Neural progenitor cell (in vitro differentiated cells): Measurements from ENCODE around the gene CERS1.

Experiments
- EZH2 ChIP-seq: fragments of 200-600 bp; sonication (generic); IDR thresholded peaks from 2 replicates; pipeline ENCODE4 v1.6.1; 2017; ENCODE audit warnings: antibody characterized with exemption, mild to moderate bottlenecking, moderate library complexity
- EZH2phosphoT487 ChIP-seq: fragments of 200-600 bp; sonication (generic); IDR thresholded peaks from 2 replicates; pipeline ENCODE4 v1.6.1; 2017; ENCODE audit warnings: antibody characterized with exemption
- TF ChIP-seq, protein P1 (sequence below): fragments of 200-600 bp; sonication (generic); IDR thresholded peaks from 2 replicates; pipeline ENCODE4 v1.5.1; 2017; ENCODE audit warnings: antibody characterized with exemption, mild to moderate bottlenecking

DNA sequence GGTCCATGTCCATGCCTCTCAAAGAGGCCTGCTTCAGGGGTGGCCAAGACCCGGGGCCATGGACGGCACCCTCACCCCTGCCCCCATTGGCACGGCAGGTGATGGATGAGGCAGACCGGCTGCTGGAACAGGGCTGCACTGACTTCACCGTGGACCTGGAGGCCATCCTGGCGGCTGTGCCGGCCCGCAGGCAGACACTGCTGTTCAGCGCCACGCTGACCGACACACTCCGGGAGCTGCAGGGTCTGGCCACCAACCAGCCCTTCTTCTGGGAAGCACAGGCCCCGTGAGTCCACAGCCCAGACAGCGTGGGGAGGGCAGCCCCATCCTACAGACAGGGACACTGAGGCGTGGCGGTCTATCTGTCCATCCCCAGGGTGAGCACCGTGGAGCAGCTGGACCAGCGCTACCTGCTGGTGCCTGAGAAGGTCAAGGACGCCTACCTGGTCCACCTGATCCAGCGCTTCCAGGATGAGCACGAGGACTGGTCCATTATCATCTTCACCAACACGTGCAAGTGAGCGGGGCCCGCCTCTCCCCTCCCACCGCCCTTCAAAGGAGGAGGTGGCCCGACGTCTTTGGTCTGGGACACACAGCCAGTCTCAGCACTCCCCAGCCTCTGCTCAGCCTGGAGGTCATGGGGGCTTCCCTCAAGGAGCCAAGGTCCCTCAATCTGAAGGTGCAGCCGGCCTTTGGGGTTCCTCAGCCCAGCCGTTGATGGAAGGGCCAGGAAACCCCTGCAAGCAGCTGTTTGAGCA, 26.4 kb upstream of the CERS1 start:
- TF ChIP-seq, protein P1, sequence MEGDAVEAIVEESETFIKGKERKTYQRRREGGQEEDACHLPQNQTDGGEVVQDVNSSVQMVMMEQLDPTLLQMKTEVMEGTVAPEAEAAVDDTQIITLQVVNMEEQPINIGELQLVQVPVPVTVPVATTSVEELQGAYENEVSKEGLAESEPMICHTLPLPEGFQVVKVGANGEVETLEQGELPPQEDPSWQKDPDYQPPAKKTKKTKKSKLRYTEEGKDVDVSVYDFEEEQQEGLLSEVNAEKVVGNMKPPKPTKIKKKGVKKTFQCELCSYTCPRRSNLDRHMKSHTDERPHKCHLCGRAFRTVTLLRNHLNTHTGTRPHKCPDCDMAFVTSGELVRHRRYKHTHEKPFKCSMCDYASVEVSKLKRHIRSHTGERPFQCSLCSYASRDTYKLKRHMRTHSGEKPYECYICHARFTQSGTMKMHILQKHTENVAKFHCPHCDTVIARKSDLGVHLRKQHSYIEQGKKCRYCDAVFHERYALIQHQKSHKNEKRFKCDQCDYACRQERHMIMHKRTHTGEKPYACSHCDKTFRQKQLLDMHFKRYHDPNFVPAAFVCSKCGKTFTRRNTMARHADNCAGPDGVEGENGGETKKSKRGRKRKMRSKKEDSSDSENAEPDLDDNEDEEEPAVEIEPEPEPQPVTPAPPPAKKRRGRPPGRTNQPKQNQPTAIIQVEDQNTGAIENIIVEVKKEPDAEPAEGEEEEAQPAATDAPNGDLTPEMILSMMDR: no peak
- TF ChIP-seq EZH2phosphoT487: no peak
- no peak for TF ChIP-seq EZH2
